Iris pigment epithelial cell (primary cell): ENCODE measurements around the gene NCF4.
A peak's percentile ranks its signal among the peaks of the same experiment; 100 is the strongest.

Source experiments
- DNase-seq: peaks from one replicate; pipeline ENCODE4 v3.0.0-alpha.2; 2011; ENCODE audit warnings: low read depth

The NCF4 gene

GRCh38 chr22:36838119-36839030 is 22.4 kb upstream of the NCF4 start:
- DNase-seq: no peak

GRCh38 chr22:36839356-36840073 is 21.3 kb upstream of the NCF4 start:
- peak; percentile 28 for DNase-seq

GRCh38 chr22:36840106-36840505 is 20.7 kb upstream of the NCF4 start:
- no peak for DNase-seq

DNA sequence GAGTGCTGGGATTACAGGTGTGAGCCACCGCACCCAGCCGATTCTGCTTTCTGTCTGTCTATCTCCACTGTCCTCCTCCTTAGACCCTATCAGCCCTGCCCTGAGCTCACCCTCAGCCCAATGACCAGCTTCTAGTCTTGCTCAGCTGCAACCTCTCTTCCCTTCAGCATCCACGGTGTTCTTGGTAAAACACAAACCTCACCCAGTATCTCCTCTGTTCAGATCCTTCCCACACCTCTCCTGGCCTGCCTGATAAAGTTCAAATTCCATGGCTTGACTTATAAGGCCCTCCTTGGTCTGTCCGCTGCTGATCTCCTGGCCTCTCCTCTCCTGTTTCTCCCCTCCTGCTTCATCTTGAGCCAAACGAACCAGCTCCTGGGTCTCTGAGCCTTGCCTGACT is 14.5 kb upstream of the NCF4 start:
- DNase-seq: no peak

- DNase-seq: no peak
Measured at GRCh38 chr22:36846949-36847348, 13.9 kb upstream of the NCF4 start.

- no peak for DNase-seq
Measured at GRCh38 chr22:36850056-36850455, 10.8 kb upstream of the NCF4 start.

GRCh38 chr22:36850682-36851081 is 10.1 kb upstream of the NCF4 start:
- no peak for DNase-seq

DNA sequence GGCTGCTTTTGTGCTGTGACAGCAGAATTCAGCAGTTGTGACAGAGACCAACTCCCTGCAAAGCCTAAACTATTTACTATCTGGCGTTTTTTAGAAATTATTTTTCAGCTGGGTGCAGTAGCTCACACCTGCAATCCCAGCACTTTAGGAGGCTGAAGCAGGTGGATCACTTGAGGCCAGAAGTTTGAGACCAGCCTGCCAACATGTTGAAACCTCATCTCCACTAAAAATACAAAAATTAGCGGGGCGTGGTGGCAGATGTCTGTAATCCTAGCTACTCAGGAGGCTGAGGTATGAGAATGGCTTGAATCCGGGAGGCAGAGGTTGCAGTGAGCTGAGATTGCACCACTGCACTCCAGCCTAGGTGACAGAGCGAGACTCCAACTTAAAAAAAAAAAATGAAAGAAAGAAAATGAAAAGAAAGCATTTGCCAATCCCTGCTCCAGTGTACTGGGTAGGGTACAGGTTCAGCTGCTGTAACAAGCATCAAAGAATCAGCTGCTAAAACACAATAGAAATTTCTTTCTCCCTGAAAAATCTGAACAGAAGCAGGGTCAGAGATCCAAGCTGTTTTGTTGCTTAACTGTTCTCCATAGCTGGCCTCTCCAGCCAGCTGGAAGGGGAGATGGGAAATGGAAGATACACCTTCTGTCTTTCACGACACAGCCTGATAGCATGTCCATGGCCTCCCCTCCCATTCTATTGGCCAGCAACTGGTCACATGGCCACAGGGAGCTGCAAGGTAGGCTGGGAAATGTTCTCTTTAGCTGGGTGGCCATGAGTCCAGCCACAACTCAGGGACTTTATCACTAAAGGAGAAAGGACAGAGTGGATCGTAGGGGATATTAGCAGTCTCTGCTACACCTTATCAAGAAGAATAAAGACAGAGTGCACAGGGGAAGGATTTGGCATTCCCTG is 8.5 kb upstream of the NCF4 start:
- no peak for DNase-seq

DNA sequence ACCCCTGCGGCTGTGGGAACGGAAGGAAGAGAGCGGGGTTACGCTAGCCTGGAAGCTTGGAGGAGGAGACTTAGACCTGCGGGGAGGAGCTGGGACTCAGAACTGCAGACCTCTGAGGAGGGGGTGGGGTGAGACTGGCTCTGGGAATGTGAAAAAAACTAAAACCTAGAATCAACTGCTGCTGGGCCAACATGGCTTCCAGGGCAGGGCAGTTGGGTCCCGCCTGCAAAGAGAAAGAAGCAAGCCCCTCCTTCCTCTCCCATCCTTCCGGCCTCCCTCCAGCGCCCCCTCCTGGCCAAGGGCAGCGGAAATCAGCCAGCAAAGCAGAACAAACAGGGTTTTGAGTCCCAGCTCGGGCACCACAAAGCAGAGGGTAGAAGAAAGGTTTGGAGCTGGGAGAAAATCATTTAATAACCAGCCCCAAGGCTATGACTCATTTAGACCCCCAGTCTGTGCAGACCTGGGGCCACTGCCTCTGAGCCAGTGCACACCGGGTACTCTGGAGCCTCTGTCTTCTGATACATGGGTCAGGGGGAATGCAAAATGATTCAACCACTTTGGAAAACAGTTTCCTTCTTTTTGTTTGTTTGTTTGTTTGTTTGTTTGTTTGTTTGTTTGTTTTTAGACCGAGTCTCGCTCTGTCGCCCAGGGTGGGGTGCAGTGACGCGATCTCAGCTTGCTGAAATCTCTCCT is 7.3 kb upstream of the NCF4 start:
- DNase-seq: peak; percentile 71

DNA sequence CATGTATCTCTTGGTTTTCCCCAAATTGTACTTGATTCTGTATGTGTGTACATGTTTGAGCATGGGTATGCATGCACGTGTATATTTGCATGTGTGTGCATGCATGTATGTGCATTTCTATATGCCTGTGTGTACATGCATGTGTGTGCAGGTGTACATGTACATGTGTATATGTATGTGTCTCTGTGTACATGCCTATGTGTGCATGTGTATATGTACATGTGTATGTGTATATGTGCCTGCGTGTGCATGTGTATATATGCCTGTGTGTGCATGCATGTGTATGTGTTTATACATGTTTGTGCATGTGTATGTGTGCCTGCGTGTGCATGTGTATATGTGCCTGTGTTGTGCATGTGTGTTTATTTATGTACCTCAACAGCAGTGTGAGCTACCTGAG is 5.3 kb upstream of the NCF4 start:
- no peak for DNase-seq

GRCh38 chr22:36856121-36856791 is 4.5 kb upstream of the NCF4 start:
- peak; percentile 82 for DNase-seq

DNA sequence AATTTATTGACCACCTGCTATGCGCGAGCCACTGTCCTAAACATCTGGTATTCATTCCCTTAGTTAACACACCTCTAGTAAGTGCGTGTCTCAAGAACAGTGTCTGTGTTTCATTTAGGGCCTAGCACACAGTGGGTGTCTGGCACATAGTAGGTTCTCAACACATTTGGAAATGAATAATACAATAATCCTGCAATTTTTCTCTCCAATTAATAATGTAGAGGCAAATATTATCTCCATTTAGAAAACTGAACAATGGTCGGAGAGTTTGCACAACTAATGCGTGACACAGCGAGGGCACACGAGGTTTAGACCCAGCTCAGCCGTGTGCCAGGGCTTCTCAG is 4.0 kb upstream of the NCF4 start:
- DNase-seq: no peak

GRCh38 chr22:36858156-36858555 is 2.6 kb upstream of the NCF4 start:
- DNase-seq: no peak

DNA sequence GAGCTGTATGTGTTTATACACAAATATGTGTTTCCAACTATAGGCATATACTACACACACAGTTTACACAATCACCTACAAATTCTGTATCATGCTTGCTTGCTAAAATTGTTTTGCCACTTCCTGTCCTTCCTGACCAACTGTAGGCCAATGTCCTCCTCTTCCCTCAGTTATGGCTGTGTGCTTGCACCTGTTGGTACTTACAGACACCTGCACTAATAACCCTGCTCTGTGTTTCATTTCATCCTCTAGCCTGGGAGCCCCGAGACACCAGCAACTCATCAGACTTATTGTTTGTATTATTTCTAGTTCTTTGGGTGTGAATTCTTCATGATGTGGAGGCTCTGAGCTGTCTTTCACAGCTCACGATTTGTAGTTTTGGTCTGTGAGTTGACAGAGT is 1.8 kb upstream of the NCF4 start:
- DNase-seq: no peak

- no peak for DNase-seq
Measured at GRCh38 chr22:36860017-36860416, 789 bp upstream of the NCF4 start.

DNA sequence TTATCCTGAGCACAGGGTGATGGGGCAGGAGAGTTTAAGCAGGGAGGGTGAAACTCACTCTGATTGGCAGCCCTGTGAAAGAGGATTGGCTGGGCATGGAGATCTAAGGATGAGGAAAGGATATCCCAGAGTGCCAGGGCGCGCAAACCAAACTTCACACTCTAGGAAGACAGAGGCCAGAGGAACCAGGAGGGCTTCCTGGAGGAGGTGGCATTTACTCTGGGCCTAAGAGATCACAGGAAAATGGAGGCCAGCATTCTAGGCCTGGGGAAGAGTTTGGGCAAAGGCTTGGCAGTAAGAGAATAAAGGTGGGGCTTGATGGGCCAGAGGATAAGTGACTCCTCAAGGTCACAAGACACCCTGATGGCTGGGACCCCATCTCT is 377 bp upstream of the NCF4 start:
- no peak for DNase-seq

DNA sequence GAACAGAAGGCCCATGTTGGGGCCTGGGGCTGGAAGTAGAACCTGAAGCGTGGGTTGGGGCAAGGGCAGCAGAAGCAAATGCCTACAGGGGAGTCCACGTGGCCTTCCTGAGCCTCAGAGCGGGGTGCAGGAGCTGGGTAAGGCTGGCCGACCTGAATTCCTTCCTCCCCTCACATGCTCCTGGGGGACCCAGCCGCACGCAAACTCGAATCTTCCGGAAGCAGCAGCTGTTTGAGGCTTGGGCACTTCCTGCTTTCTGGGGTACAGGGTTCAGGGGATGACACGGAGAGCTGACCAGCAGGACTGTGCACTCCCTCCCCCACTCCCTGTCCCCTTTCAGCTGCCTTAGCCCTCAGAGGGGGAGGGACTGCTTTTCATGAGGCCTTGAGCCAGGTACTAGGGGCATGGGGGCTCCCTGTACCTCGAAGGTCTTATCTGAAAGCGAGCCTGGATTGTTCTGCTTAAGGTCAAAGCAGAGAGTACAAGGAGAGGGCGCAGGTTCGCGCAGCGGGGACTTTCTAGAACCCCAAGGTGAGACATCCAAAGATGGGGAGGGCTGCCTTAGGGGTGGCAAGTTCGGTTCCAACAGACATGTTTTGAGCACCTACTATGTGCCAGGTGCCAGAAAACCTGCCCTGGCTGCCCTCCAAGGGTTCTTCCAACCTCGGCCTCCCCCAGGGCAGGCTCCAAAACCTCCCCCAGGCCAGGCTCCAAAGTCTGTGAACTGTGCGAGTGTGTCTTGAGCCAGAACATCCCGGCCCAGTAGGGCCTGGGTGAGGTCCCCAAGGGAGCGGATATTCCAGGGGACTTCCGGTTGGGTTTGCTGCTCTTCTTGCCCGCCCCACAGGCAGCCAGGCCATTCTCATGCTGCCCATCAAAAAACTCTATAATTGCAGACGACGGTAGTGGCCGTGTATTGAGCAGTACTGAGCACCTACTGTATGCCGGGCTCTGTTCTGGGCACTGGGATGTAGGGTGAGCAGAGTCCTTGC is 1.7 kb downstream of the NCF4 start:
- DNase-seq: no peak

- DNase-seq: no peak
Measured at GRCh38 chr22:36863281-36863680, 2.5 kb downstream of the NCF4 start.

GRCh38 chr22:36863979-36864378 is 3.2 kb downstream of the NCF4 start:
- DNase-seq: no peak
